Anterior cingulate cortex (tissue), 58 donors: ENCODE data around the gene TUBA1B.
"Not testable (repeated sequence)": the region's sequence is repeated elsewhere in the genome, so short reads cannot be mapped to it uniquely, and the experiment has no call there.

Experiments
- DNase-seq, 58 donors: peaks; one replicate each; lab custom pipeline; 2025; lab: John Stamatoyannopoulos, UW

Gene TUBA1B

GRCh38 chr12:49131051-49131893 is at the start of gene TUBA1B:
Gene TUBA1B (minus strand): TSS chr12:49131395. CDS start chr12:49131300, 95 bp downstream.
- DNase-seq, result peak in 57 of 58 donors; percentile 24 to 95 (median 88)

GRCh38 chr12:49174218-49174617 is 43.0 kb upstream of the TUBA1B start:
- DNase-seq, result no peak

- DNase-seq, result peak in 1 of 58 donors; percentile 17
Observed at GRCh38 chr12:49170924-49171323, 39.7 kb upstream of the TUBA1B start.

GRCh38 chr12:49165114-49165513 is 33.9 kb upstream of the TUBA1B start:
- no peak for DNase-seq

- DNase-seq, result not testable (repeated sequence)
Observed at GRCh38 chr12:49161901-49162300, 30.7 kb upstream of the TUBA1B start.

- DNase-seq, result no peak
Observed at GRCh38 chr12:49161092-49161795, 30.0 kb upstream of the TUBA1B start.

- no peak for DNase-seq
Observed at GRCh38 chr12:49160399-49160798, 29.2 kb upstream of the TUBA1B start.

- no peak for DNase-seq
Observed at GRCh38 chr12:49154221-49154620, 23.0 kb upstream of the TUBA1B start.

GRCh38 chr12:49147384-49147783 is 16.2 kb upstream of the TUBA1B start:
- no peak for DNase-seq

- no peak for DNase-seq
Observed at GRCh38 chr12:49146406-49146805, 15.2 kb upstream of the TUBA1B start.

GRCh38 chr12:49144384-49144783 is 13.2 kb upstream of the TUBA1B start:
- DNase-seq, result no peak

GRCh38 chr12:49138999-49139398 is 7.8 kb upstream of the TUBA1B start:
- DNase-seq, result no peak

- no peak for DNase-seq
Observed at GRCh38 chr12:49138587-49138986, 7.4 kb upstream of the TUBA1B start.

GRCh38 chr12:49137476-49137875 is 6.3 kb upstream of the TUBA1B start:
- DNase-seq, result no peak

- DNase-seq, result not testable (repeated sequence)
Observed at GRCh38 chr12:49136997-49137396, 5.8 kb upstream of the TUBA1B start.

- DNase-seq, result no peak
Observed at GRCh38 chr12:49133590-49133989, 2.4 kb upstream of the TUBA1B start.

GRCh38 chr12:49133014-49133413 is 1.8 kb upstream of the TUBA1B start:
- peak in 1 of 58 donors; percentile 26 for DNase-seq

- peak in 6 of 58 donors; percentile 2 to 29 (median 14) for DNase-seq
Observed at GRCh38 chr12:49131894-49132461, 783 bp upstream of the TUBA1B start.

- DNase-seq, result peak; percentile 44 to 93 (median 84)
Observed at GRCh38 chr12:49130151-49131050, 794 bp downstream of the TUBA1B start.
